Osteocyte (in vitro differentiated cells): Measurements from ENCODE around the gene ANKRD65. TPM values are rescaled to one million over a fixed set of nuclear protein-coding genes. Genes with fewer than 3 reads are reported as not detected.

Experiments used
- DNase-seq: peaks from one replicate; pipeline ENCODE4 v3.0.0; 2021; ENCODE audit warnings: mixed read lengths; ENCODE audit not compliant: unreplicated experiment; ENCODE audit errors: extremely low spot score
- H3K27ac Mint-ChIP-seq: one replicate; pipeline ENCODE4 v1.8.0; 2021; ENCODE audit warnings: mild to moderate bottlenecking, mixed read lengths; ENCODE audit not compliant: unreplicated experiment
- H3K27me3 Mint-ChIP-seq: one replicate; pipeline ENCODE4 v1.8.0; 2021; ENCODE audit warnings: mixed read lengths; ENCODE audit not compliant: unreplicated experiment
- H3K36me3 Mint-ChIP-seq: one replicate; pipeline ENCODE4 v1.8.0; 2021; ENCODE audit warnings: mixed read lengths; ENCODE audit not compliant: unreplicated experiment
- H3K4me1 Mint-ChIP-seq: one replicate; pipeline ENCODE4 v1.8.0; 2021; ENCODE audit warnings: mixed read lengths; ENCODE audit not compliant: unreplicated experiment
- H3K4me3 Mint-ChIP-seq: one replicate; pipeline ENCODE4 v1.8.0; 2021; ENCODE audit warnings: mild to moderate bottlenecking, moderate library complexity, mixed read lengths; ENCODE audit not compliant: unreplicated experiment
- H3K9me3 Mint-ChIP-seq: one replicate; pipeline ENCODE4 v1.8.0; 2021; ENCODE audit warnings: mixed read lengths; ENCODE audit not compliant: unreplicated experiment
- CTCF ChIP-seq: fragments of 200-600 bp; sonication (generic); IDR thresholded peaks from 2 replicates; pipeline ENCODE4 v1.5.0; 2021; ENCODE audit warnings: antibody characterized with exemption, mild to moderate bottlenecking, moderate library complexity
- total RNA-seq: library from RNA; stranded (reverse); gene quantifications from 2 replicates; pipeline ENCODE4 v1.2.1, GENCODE V29; 2021

Gene ANKRD65
- total RNA-seq, 1 donor from 2014 or later = 0.21 TPM

- no peak for DNase-seq
- Mint-ChIP-seq H3K4me1 (no peaks in the 10 kb centered on the region), H3K4me3 (no peak overlapping the region)
Observed at GRCh38 chr1:1381294-1381693, 39.8 kb downstream of the ANKRD65 start.

DNA sequence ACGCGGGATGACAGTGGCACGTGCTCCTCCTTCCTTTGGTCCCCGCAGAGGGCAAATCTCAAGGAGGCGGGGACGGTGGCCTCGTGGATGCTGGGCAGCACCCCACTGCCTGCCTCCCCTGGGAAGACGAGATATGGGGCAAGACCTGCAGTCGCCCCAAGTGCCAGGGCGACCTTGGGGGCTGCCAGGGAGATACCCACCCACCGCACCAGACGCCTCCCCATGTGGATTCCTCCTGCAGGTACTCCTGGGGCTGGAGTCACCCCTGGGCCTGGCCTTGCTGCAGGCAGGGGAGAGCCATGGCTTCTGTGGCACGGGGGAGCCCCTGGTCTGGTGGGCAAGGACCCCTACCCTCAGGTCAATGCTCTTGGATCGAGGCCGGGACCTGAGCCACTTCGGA is 40.2 kb downstream of the ANKRD65 start:
- no peak overlapping the region for H3K4me3 Mint-ChIP-seq
- H3K27ac Mint-ChIP-seq = no peak overlapping the region
- no peak for TF ChIP-seq CTCF
- H3K27me3 Mint-ChIP-seq = no peaks in the 10 kb centered on the region
- peaks cover 5% of the 10 kb centered on the region for H3K36me3 Mint-ChIP-seq
- DNase-seq = no peak
- no peaks in the 10 kb centered on the region for H3K4me1 Mint-ChIP-seq
- no peaks in the 10 kb centered on the region for H3K9me3 Mint-ChIP-seq

More at GRCh38 chr1:1381294-1381693, 39.8 kb downstream of the ANKRD65 start:
- no peaks in the 10 kb centered on the region for H3K27me3 Mint-ChIP-seq
- no peak for TF ChIP-seq CTCF
- peaks cover 10% of the 10 kb centered on the region for H3K36me3 Mint-ChIP-seq
- H3K9me3 Mint-ChIP-seq = no peaks in the 10 kb centered on the region
- no peak overlapping the region for H3K27ac Mint-ChIP-seq

DNA sequence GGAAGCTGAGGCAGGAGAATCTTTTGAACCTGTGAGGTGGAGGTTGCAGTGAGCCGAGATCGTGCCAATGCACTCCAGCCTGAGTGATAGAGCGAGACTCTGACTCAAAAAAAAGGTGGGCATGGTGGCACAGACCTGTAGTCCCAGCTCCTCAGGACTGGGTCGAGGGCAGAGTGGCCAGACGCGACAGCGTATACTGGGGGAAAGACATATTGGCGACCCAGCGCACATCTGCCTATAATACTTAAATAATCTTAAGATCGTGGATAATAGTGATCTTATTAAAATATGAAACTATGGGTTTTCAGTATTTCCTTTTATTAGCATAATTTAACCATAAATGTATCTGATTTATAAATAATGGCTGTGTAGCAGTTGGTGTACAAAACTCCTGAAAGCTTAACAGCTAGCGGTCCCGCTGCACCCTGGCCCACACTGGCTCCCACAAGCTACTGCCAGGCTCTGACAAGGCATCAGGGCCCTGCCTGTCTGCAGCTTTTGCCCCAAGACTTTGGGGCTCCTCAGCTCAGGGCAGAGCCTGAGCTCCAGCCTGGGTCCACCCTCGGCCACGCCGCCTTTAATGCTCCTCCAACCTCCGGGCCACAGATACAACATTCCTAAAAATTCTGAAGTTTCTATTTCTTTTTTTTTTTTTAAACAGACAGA is 43.4 kb downstream of the ANKRD65 start:
- no peak for DNase-seq
- H3K36me3 Mint-ChIP-seq = peaks cover 6% of the 10 kb centered on the region
- no peak overlapping the region for H3K27ac Mint-ChIP-seq
- H3K4me3 Mint-ChIP-seq = no peak overlapping the region
- no peak for TF ChIP-seq CTCF
- H3K27me3 Mint-ChIP-seq = no peaks in the 10 kb centered on the region
- H3K9me3 Mint-ChIP-seq = no peaks in the 10 kb centered on the region
- peaks cover 15% of the 10 kb centered on the region for H3K4me1 Mint-ChIP-seq

- Mint-ChIP-seq H3K36me3 (peaks cover 4% of the 10 kb centered on the region), H3K4me1 (peaks cover 21% of the 10 kb centered on the region), H3K27ac (peak overlapping the region; percentile 42), H3K9me3 (no peaks in the 10 kb centered on the region), H3K4me3 (peak overlapping the region; percentile 22), H3K27me3 (no peaks in the 10 kb centered on the region)
- TF ChIP-seq CTCF = no peak
- DNase-seq = no peak
Observed at GRCh38 chr1:1376551-1377226, 44.4 kb downstream of the ANKRD65 start.

GRCh38 chr1:1374929-1375662 is 46.0 kb downstream of the ANKRD65 start, which contains the start of gene AURKAIP1:
Gene AURKAIP1, minus strand, starts transcription at chr1:1375207. Its CDS starts 451 bp downstream, at chr1:1374756.
- Mint-ChIP-seq H3K4me3 (peak within 1 kb of the TSS; percentile 84), H3K27ac (peak within 1 kb of the TSS; percentile 94), H3K27me3 (no peaks in the 10 kb centered on the region), H3K4me1 (peaks cover 21% of the 10 kb centered on the region), H3K36me3 (peaks cover 3% of the 10 kb centered on the region), H3K9me3 (no peaks in the 10 kb centered on the region)
- DNase-seq = peak; percentile 100
- TF ChIP-seq CTCF = peak; percentile 46
